Ishikawa (cell line): ENCODE data around the gene NYNRIN.

Experiments used
- CREB1 ChIP-seq: IDR thresholded peaks from 2 replicates; pipeline ENCODE4 v1.6.1; 2012; ENCODE audit warnings: low read depth
- EP300 ChIP-seq: IDR thresholded peaks from 2 replicates; pipeline ENCODE4 v1.6.1; 2012; ENCODE audit warnings: borderline replicate concordance
- NFIC ChIP-seq: IDR thresholded peaks from 2 replicates; pipeline ENCODE4 v1.6.1; 2012
- RAD21 ChIP-seq: IDR thresholded peaks from 2 replicates; pipeline ENCODE4 v1.6.1; 2012; ENCODE audit warnings: low read depth
- TAF1 ChIP-seq: IDR thresholded peaks from 2 replicates; pipeline ENCODE4 v1.6.1; 2012; ENCODE audit warnings: low read depth, mild to moderate bottlenecking
- YY1 ChIP-seq: IDR thresholded peaks from 2 replicates; pipeline ENCODE4 v1.6.1; 2012; ENCODE audit warnings: low read depth
- TF ChIP-seq, protein P1 (sequence below): IDR thresholded peaks from 2 replicates; pipeline ENCODE4 v1.6.1; 2012
- TF ChIP-seq, protein P2 (sequence below): IDR thresholded peaks from 2 replicates; pipeline ENCODE4 v1.6.1; 2012
- TF ChIP-seq, protein P3 (sequence below): IDR thresholded peaks from 2 replicates; pipeline ENCODE4 v1.6.1; 2012; ENCODE audit warnings: low read depth, mild to moderate bottlenecking

DNA sequence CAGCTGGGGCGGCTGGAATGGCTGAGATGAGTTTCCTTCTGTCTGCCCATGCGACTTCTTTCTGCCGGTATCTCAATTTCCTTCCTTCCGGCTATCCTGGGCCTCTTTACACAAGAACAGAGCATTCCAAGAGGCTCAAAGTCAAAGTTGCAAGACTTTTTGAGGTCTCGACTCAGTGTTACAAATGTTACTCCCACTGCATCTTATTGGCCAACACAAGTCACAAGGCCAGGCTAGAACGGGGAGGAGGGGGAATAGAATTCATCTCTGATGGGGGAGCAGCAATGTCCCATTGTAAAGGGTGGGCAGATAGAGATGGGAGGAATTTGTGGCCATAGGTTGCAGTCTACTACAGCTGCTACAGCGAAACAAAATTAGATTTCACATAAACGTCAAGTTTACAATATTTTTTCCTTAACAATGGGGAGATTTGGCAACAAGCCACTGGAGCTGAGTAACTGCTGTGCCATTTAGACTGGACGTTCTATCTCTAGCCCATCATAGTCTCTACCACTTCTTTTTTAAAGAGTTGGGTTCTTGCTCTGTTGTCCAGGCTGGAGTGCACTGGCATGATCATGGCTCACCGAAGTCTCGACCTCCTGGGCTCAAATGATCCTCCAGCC, 9.5 kb upstream of the NYNRIN start:
- TF ChIP-seq, protein P1, sequence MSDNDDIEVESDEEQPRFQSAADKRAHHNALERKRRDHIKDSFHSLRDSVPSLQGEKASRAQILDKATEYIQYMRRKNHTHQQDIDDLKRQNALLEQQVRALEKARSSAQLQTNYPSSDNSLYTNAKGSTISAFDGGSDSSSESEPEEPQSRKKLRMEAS = no peak
- no peak for TF ChIP-seq TAF1
- no peak for TF ChIP-seq CREB1
- no peak for TF ChIP-seq EP300
- TF ChIP-seq YY1 = no peak
- TF ChIP-seq, protein P2, sequence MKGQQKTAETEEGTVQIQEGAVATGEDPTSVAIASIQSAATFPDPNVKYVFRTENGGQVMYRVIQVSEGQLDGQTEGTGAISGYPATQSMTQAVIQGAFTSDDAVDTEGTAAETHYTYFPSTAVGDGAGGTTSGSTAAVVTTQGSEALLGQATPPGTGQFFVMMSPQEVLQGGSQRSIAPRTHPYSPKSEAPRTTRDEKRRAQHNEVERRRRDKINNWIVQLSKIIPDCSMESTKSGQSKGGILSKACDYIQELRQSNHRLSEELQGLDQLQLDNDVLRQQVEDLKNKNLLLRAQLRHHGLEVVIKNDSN = peak; percentile 80
- TF ChIP-seq NFIC = no peak
- no peak for TF ChIP-seq RAD21
- TF ChIP-seq, protein P3, sequence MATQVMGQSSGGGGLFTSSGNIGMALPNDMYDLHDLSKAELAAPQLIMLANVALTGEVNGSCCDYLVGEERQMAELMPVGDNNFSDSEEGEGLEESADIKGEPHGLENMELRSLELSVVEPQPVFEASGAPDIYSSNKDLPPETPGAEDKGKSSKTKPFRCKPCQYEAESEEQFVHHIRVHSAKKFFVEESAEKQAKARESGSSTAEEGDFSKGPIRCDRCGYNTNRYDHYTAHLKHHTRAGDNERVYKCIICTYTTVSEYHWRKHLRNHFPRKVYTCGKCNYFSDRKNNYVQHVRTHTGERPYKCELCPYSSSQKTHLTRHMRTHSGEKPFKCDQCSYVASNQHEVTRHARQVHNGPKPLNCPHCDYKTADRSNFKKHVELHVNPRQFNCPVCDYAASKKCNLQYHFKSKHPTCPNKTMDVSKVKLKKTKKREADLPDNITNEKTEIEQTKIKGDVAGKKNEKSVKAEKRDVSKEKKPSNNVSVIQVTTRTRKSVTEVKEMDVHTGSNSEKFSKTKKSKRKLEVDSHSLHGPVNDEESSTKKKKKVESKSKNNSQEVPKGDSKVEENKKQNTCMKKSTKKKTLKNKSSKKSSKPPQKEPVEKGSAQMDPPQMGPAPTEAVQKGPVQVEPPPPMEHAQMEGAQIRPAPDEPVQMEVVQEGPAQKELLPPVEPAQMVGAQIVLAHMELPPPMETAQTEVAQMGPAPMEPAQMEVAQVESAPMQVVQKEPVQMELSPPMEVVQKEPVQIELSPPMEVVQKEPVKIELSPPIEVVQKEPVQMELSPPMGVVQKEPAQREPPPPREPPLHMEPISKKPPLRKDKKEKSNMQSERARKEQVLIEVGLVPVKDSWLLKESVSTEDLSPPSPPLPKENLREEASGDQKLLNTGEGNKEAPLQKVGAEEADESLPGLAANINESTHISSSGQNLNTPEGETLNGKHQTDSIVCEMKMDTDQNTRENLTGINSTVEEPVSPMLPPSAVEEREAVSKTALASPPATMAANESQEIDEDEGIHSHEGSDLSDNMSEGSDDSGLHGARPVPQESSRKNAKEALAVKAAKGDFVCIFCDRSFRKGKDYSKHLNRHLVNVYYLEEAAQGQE = no peak
